Sigmoid colon (tissue), 7 donors: ENCODE data around the gene ING5. TPM values are rescaled to one million over a fixed set of nuclear protein-coding genes. Genes with fewer than 3 reads are reported as not detected.
A peak's percentile ranks its signal among the peaks of the same experiment; 100 is the strongest.

Experiments
- DNase-seq: peaks from one replicate; pipeline ENCODE4 v3.0.0-alpha.2; 2019
- H3K27ac ChIP-seq, 4 donors: fragments of 200-600 bp; sonication (generic); one replicate each; pipeline ENCODE4 v1.5.1; 2016 to 2019; ENCODE audit warnings: mild to moderate bottlenecking in 1 of 4
- H3K27me3 ChIP-seq, 3 donors: fragments of 200-600 bp; sonication (generic); one replicate each; pipeline ENCODE4 v1.5.1; 2019; ENCODE audit warnings: mild to moderate bottlenecking in 1 of 3
- H3K36me3 ChIP-seq, 4 donors: fragments of 200-600 bp; sonication (generic); one replicate each; pipeline ENCODE4 v1.5.1; 2016 to 2019
- H3K4me1 ChIP-seq, 4 donors: fragments of 200-600 bp; sonication (generic); one replicate each; pipeline ENCODE4 v1.5.1; 2017 to 2019
- H3K4me3 ChIP-seq, 4 donors: fragments of 200-600 bp; sonication (generic); one replicate each; pipeline ENCODE4 v1.5.1; 2017 to 2019; ENCODE audit warnings: mild to moderate bottlenecking in 2 of 4, moderate library complexity in 1 of 4
- H3K9me3 ChIP-seq, 4 donors: fragments of 200-600 bp in 3 of 4; sonication (generic) in 3 of 4; one replicate each; pipeline versions ENCODE4 v1.5.1 to v1.6.1; 2013 to 2019
- CTCF ChIP-seq, 4 experiments: fragments of 450-650 bp in 3 of 4; fragments of 200-600 bp in 1 of 4; IDR thresholded peaks; one replicate each; pipeline ENCODE4 v1.5.1; 2016 to 2019; ENCODE audit warnings: antibody characterized with exemption in 4 of 4, mild to moderate bottlenecking in 3 of 4, moderate library complexity in 2 of 4
- EP300 ChIP-seq, 4 donors: sonication (generic); formaldehyde crosslinking; IDR thresholded peaks; one replicate each; pipeline ENCODE4 v1.6.1; 2017; ENCODE audit warnings: antibody characterized with exemption in 4 of 4
- POLR2A ChIP-seq, 2 donors: fragments of 450-650 bp; IDR thresholded peaks; one replicate each; pipeline ENCODE4 v1.6.1; 2016; ENCODE audit warnings: antibody characterized with exemption in 2 of 2, mild to moderate bottlenecking in 2 of 2, moderate library complexity in 2 of 2
- POLR2AphosphoS5 ChIP-seq, 4 donors: sonication (generic); formaldehyde crosslinking; IDR thresholded peaks; one replicate each; pipeline ENCODE4 v1.6.1; 2017; ENCODE audit warnings: antibody characterized with exemption in 4 of 4
- WGBS, 2 donors: extraction: QIAGEN DNeasy Blood & Tissue Kit; methylation state at CpG; one replicate each; pipeline ENCODE4 v1.1.7; 2013; 5-methylcytosine and 5-hydroxymethylcytosine counted together
- intact Hi-C: fragments of 100-400 bp; cut with DNase I; formaldehyde crosslinking; loops from one replicate; pipeline ENCODE4 v1.15.1; 2023
- polyA plus RNA-seq, 3 donors: library from polyadenylated mRNA; stranded (reverse); fragments of 200-250 nt; gene quantifications; one replicate each; pipeline ENCODE4 v1.2.3, GENCODE V29; 2013
- total RNA-seq, 4 donors: library from RNA; depleted of rRNA; stranded (reverse); fragments of >200 nt; gene quantifications; one replicate each; pipeline ENCODE4 v1.1.0, GENCODE V29; 2016
- donor health status: healthy with polysubstance abuse.
- donor health status: Bipolar disorder and iron deficiency.
- donor health status: healthy.

The ING5 gene
- total RNA-seq (10 to 100 TPM; 21.1 to 49.8 (median 29.9) TPM), polyA plus RNA-seq (10 to 100 TPM in 2 of 3 donors, 1 to 10 TPM in 1; 9.6 to 31.8 (median 20.1) TPM)

- peak within 1 kb of the TSS; percentile 67 to 91 (median 86) for H3K4me3 ChIP-seq
- TF ChIP-seq POLR2AphosphoS5 (IDR thresholded peaks at IDR 0.05) (peak; percentile 50 to 87 (median 70)), CTCF (IDR thresholded peaks at IDR 0.05) (peak in 1 of 4 experiments; percentile 6), POLR2A (IDR thresholded peaks at IDR 0.05) (peak; percentile 36 to 37), EP300 (IDR thresholded peaks at IDR 0.05) (no peak)
- H3K9me3 ChIP-seq = no peaks in the 10 kb centered on the region
- peak within 1 kb of the TSS; percentile 86 to 95 (median 93) for H3K27ac ChIP-seq
- no peaks in the 10 kb centered on the region for H3K27me3 ChIP-seq
- H3K36me3 ChIP-seq = peaks cover 4 to 23% (median 7%) of the 10 kb centered on the region in 4 donors
- peaks cover 0 to 25% (median 18%) of the 10 kb centered on the region in 4 donors for H3K4me1 ChIP-seq
- DNase-seq = peak; percentile 98
- intact Hi-C loops = loop anchor here (2.0 to 10.0 kb wide), 6 partner anchors 15 to 347 kb away; partner anchors contain the start of genes ATG4B, D2HGDH, DTYMK and FARP2
- WGBS, 2 donors = 1% methylated on average over 96 of the region's 96 CpGs
Observed at GRCh38 chr2:241701399-241702154, at the start of gene ING5. ING5 (plus strand) TSS chr2:241702039; CDS start chr2:241702066, 27 bp downstream.

GRCh38 chr2:241652142-241652541 is 49.7 kb upstream of the ING5 start:
- TF ChIP-seq POLR2A (IDR thresholded peaks at IDR 0.05) = no peak
- no peak for TF ChIP-seq POLR2AphosphoS5 (IDR thresholded peaks at IDR 0.05)
- TF ChIP-seq EP300 (IDR thresholded peaks at IDR 0.05) = no peak
- no peak for TF ChIP-seq CTCF (IDR thresholded peaks at IDR 0.05)
- Histone ChIP-seq H3K9me3 (no peaks in the 10 kb centered on the region), H3K4me3 (no peak overlapping the region), H3K27ac (no peak overlapping the region), H3K36me3 (peaks cover 16 to 55% (median 30%) of the 10 kb centered on the region in 4 donors), H3K4me1 (peaks cover 0 to 29% (median 24%) of the 10 kb centered on the region in 4 donors), H3K27me3 (no peaks in the 10 kb centered on the region)
- WGBS, 2 donors = 96 to 98% methylated on average over 9 of the region's 9 CpGs
- DNase-seq = no peak
- intact Hi-C loops = no loop called here

- Histone ChIP-seq H3K36me3 (peaks cover 16 to 61% (median 30%) of the 10 kb centered on the region in 4 donors), H3K4me1 (peaks cover 0 to 24% (median 19%) of the 10 kb centered on the region in 4 donors), H3K9me3 (no peaks in the 10 kb centered on the region), H3K27me3 (no peaks in the 10 kb centered on the region), H3K27ac (no peak overlapping the region), H3K4me3 (no peak overlapping the region)
- TF ChIP-seq POLR2A (IDR thresholded peaks at IDR 0.05) (no peak), POLR2AphosphoS5 (IDR thresholded peaks at IDR 0.05) (no peak), EP300 (IDR thresholded peaks at IDR 0.05) (no peak), CTCF (IDR thresholded peaks at IDR 0.05) (no peak)
- 96 to 98% methylated on average over 9 of the region's 9 CpGs for WGBS, 2 donors
- intact Hi-C loops = no loop called here
- no peak for DNase-seq
Observed at GRCh38 chr2:241652722-241653121, 49.1 kb upstream of the ING5 start.

GRCh38 chr2:241653210-241653750 is 48.6 kb upstream of the ING5 start:
- WGBS, 2 donors = 96% methylated on average over 13 of the region's 13 CpGs
- Histone ChIP-seq H3K27ac (no peak overlapping the region), H3K4me1 (peaks cover 0 to 18% (median 13%) of the 10 kb centered on the region in 4 donors), H3K4me3 (no peak overlapping the region), H3K27me3 (no peaks in the 10 kb centered on the region), H3K36me3 (peaks cover 16 to 67% (median 30%) of the 10 kb centered on the region in 4 donors), H3K9me3 (no peaks in the 10 kb centered on the region)
- TF ChIP-seq CTCF (IDR thresholded peaks at IDR 0.05) (no peak), POLR2AphosphoS5 (IDR thresholded peaks at IDR 0.05) (no peak), EP300 (IDR thresholded peaks at IDR 0.05) (no peak), POLR2A (IDR thresholded peaks at IDR 0.05) (no peak)
- DNase-seq = no peak
- intact Hi-C loops = no loop called here
